H1 (cell line): ENCODE data around the gene SYT17. TPM values are rescaled to one million over a fixed set of nuclear protein-coding genes. Genes with fewer than 3 reads are reported as not detected.

Source experiments
- CTCF ChIP-seq, 3 experiments: IDR thresholded peaks; 1 replicate in 2 of 3; 2 replicates in 1 of 3; pipeline versions ENCODE4 v1.5.1 to v1.6.1; 2011; ENCODE audit warnings: low read length in 3 of 3, mild to moderate bottlenecking in 3 of 3, inconsistent platforms in 2 of 3, low read depth in 1 of 3, moderate library complexity in 1 of 3; ENCODE audit not compliant: insufficient read depth in 1 of 3; ENCODE audit errors: control extremely low read depth in 1 of 3
- POLR2AphosphoS5 ChIP-seq: IDR thresholded peaks from 2 replicates; pipeline ENCODE4 v1.6.1; 2011; ENCODE audit warnings: low read depth, low read length
- polyA plus RNA-seq, 7 experiments: library from polyadenylated mRNA; depleted of rRNA in 3 of 7; stranded (reverse) in 5 of 7; unstranded in 2 of 7; fragments of >200 nt in 5 of 7; fragments of 200-250 nt in 2 of 7; gene quantifications; 1 replicate in 5 of 7; 2 replicates in 1 of 7; 4 replicates in 1 of 7; pipeline versions ENCODE4 v1.2.1 to v1.2.3, GENCODE V29; 2011 to 2013; ENCODE audit warnings: missing spikeins in 2 of 7, mixed read lengths in 2 of 7
- total RNA-seq: library from RNA; stranded (reverse); fragmentation: NEBNext Ultra II Directional; extraction: Animal tissue kit (Norgen Biotek cat#: 25700); gene quantifications from 2 replicates; pipeline ENCODE4 v1.2.1, GENCODE V29; 2021

The SYT17 gene
- total and polyA plus RNA-seq, 2 of the 8 experiments (the other 6 are each of a cell fraction or from before 2014, with no cell fraction given), result 5.8 to 18.1 TPM

GRCh38 chr16:19223235-19224170 is 55.5 kb downstream of the SYT17 start (continued):
- TF ChIP-seq CTCF (IDR thresholded peaks at IDR 0.05; ENCODE audit: control extremely low read depth in 1 of 3, insufficient read depth in 1 of 3, low read depth in 1 of 3, low read length in 3 of 3) (peak; percentile 29 to 88 (median 64)), POLR2AphosphoS5 (no peak)
